Stomach (tissue), 4 donors: ENCODE measurements around the gene ZNF683.

ENCODE experiments used
- EP300 ChIP-seq: sonication (generic); formaldehyde crosslinking; IDR thresholded peaks from one replicate; pipeline ENCODE4 v1.6.1; 2017; ENCODE audit warnings: antibody characterized with exemption
- POLR2A ChIP-seq, 4 donors: fragments of 450-650 bp; IDR thresholded peaks; one replicate each; pipeline ENCODE4 v1.6.1; 2016; ENCODE audit warnings: antibody characterized with exemption in 4 of 4, control low read depth in 2 of 4, mild to moderate bottlenecking in 1 of 4, moderate library complexity in 1 of 4
- POLR2AphosphoS5 ChIP-seq, 3 donors: sonication (generic); formaldehyde crosslinking; IDR thresholded peaks; one replicate each; pipeline ENCODE4 v1.6.1; 2016; ENCODE audit warnings: antibody characterized with exemption in 3 of 3
- TF ChIP-seq, protein P1 (sequence below), 7 experiments: fragments of 450-650 bp in 4 of 7; fragments of 200-600 bp in 3 of 7; sonication (generic) in 3 of 7; IDR thresholded peaks; one replicate each; pipeline ENCODE4 v1.5.1; 2016 to 2019; ENCODE audit warnings: antibody characterized with exemption in 7 of 7, control low read depth in 2 of 7, mild to moderate bottlenecking in 1 of 7

DNA sequence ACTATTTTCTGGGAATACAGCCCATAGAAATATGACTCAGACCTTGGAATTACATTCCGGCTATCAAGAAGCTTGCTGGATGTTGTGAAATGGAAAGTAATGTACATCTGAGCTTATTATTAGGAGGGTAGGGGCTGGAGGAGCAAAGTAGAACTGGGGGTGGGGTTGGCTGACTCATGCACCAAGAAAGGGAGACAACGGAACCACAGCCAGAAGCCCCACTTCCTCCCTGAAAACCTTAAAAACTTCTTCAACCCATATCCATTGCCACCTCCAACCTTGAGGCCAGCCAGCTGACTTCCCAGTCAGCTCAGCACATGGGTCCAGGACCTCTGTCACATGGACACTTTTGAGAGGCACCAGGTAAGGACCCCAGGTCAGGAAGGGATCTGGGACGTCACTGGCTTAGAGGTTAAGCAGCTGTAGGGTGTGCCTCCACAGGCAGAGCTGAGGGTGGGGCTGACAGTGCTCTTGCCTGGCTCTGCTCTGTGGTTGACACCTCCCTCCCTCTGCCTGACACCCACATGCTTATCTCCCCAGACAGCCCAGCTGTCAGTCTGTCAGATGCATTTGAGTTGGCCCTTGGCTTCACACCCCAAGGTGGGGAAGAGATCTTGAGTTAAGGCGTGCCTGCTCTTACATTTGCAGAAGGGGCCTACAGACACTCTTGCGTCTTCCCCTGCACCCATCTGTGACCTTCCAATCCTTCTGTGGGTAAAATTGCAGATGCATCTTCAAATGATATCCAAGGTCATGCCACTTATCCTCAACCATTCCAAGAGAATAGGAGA is 5.7 kb upstream of the ZNF683 start:
- TF ChIP-seq, protein P1, sequence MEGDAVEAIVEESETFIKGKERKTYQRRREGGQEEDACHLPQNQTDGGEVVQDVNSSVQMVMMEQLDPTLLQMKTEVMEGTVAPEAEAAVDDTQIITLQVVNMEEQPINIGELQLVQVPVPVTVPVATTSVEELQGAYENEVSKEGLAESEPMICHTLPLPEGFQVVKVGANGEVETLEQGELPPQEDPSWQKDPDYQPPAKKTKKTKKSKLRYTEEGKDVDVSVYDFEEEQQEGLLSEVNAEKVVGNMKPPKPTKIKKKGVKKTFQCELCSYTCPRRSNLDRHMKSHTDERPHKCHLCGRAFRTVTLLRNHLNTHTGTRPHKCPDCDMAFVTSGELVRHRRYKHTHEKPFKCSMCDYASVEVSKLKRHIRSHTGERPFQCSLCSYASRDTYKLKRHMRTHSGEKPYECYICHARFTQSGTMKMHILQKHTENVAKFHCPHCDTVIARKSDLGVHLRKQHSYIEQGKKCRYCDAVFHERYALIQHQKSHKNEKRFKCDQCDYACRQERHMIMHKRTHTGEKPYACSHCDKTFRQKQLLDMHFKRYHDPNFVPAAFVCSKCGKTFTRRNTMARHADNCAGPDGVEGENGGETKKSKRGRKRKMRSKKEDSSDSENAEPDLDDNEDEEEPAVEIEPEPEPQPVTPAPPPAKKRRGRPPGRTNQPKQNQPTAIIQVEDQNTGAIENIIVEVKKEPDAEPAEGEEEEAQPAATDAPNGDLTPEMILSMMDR (IDR thresholded peaks at IDR 0.05): no peak
- no peak for TF ChIP-seq POLR2AphosphoS5 (IDR thresholded peaks at IDR 0.05)
- no peak for TF ChIP-seq POLR2A (IDR thresholded peaks at IDR 0.05)
- TF ChIP-seq EP300: no peak
